K562 (cell line): Measurements from ENCODE around the gene SPATA33. TPM values are rescaled to one million over a fixed set of nuclear protein-coding genes. Genes with fewer than 3 reads are reported as not detected.
A peak's percentile ranks its signal among the peaks of the same experiment; 100 is the strongest.

ENCODE experiments used
- CHD2 ChIP-seq: IDR thresholded peaks from 2 replicates; pipeline ENCODE4 v1.6.1; 2011; ENCODE audit warnings: low read depth, low read length
- CSDE1 ChIP-seq, 2 experiments: fragments of 450-650 bp; IDR thresholded peaks; 2 replicates each; pipeline ENCODE4 v1.6.1; 2016; ENCODE audit warnings: mild to moderate bottlenecking in 1 of 2
- KAT8 ChIP-seq: fragments of 450-650 bp; IDR thresholded peaks from 2 replicates; pipeline ENCODE4 v1.6.1; 2016; ENCODE audit warnings: low read depth, mild to moderate bottlenecking
- LARP7 ChIP-seq: fragments of 450-650 bp; IDR thresholded peaks from 2 replicates; pipeline ENCODE4 v1.6.1; 2016
- NCOR1 ChIP-seq: fragments of 450-650 bp; IDR thresholded peaks from 2 replicates; pipeline ENCODE4 v1.6.1; 2016; ENCODE audit warnings: mild to moderate bottlenecking, moderate library complexity
- NUFIP1 ChIP-seq: fragments of 450-650 bp; IDR thresholded peaks from 2 replicates; pipeline ENCODE4 v1.6.1; 2018; ENCODE audit not compliant: partially characterized antibody
- RBM17 ChIP-seq: fragments of 200-400 bp; formaldehyde crosslinking; IDR thresholded peaks from 2 replicates; pipeline ENCODE4 v1.6.1; 2017; ENCODE audit warnings: low read depth, mild to moderate bottlenecking, low read length, borderline replicate concordance
- SUPT5H ChIP-seq: fragments of 450-650 bp; IDR thresholded peaks from 2 replicates; pipeline ENCODE4 v1.6.1; 2016
- XRCC3 ChIP-seq: fragments of 450-650 bp; IDR thresholded peaks from 2 replicates; pipeline ENCODE4 v1.6.1; 2017; ENCODE audit warnings: mild to moderate bottlenecking, moderate library complexity
- ZC3H8 ChIP-seq: fragments of 450-650 bp; IDR thresholded peaks from 2 replicates; pipeline ENCODE4 v1.6.1; 2017
- ZNF668 ChIP-seq: fragments of 250-450 bp; sonication (Bioruptor Pico); IDR thresholded peaks from 2 replicates; pipeline ENCODE4 v1.8.0; 2022; ENCODE audit warnings: mild to moderate bottlenecking, inconsistent platforms
- ZNF75A ChIP-seq: fragments of 450-650 bp; formaldehyde crosslinking; IDR thresholded peaks from 2 replicates; pipeline ENCODE4 v1.4.0; 2020; ENCODE audit warnings: mild to moderate bottlenecking
- polyA plus RNA-seq, 8 experiments: library from polyadenylated mRNA; depleted of rRNA in 4 of 8; stranded (reverse) in 5 of 8; unstranded in 3 of 8; fragments of >200 nt; fragmentation: Nextera tagmentation in 2 of 8; fragmentation: Illumina TruSeq in 1 of 8; extraction: Ambion mirVana in 2 of 8; extraction: Trizol in 1 of 8; gene quantifications; 2 replicates each; pipeline versions ENCODE4 v1.2.1 to v1.2.3, GENCODE V29; 2011 to 2014; ENCODE audit warnings: inconsistent platforms in 1 of 8, missing spikeins in 1 of 8
- total RNA-seq, 7 experiments: library from RNA; depleted of rRNA in 6 of 7; stranded (reverse); fragments of >200 nt in 6 of 7; fragmentation: Illumina TruSeq in 2 of 7; extraction: Trizol in 2 of 7; gene quantifications; 2 replicates each; pipeline versions ENCODE4 v1.2.1 to v1.2.3, GENCODE V29; 2011 to 2021; ENCODE audit warnings: low replicate concordance in 1 of 7
- TF ChIP-seq, protein P1 (sequence below): sonication (generic); formaldehyde crosslinking; IDR thresholded peaks from 2 replicates; pipeline ENCODE4 v1.8.1; 2022; ENCODE audit warnings: missing genetic modification reagents
- TF ChIP-seq, protein P2 (sequence below): sonication (generic); formaldehyde crosslinking; IDR thresholded peaks from 2 replicates; pipeline ENCODE4 v1.4.0; 2020; ENCODE audit warnings: mild to moderate bottlenecking, missing genetic modification reagents
- TF ChIP-seq, protein P3 (sequence below), 2 experiments: fragments of 450-650 bp in 1 of 2; sonication (generic) in 1 of 2; formaldehyde crosslinking; conservative IDR thresholded peaks; 2 replicates each; pipeline versions ENCODE4 v1.4.0 to v1.8.1; 2020 to 2022; ENCODE audit warnings: mild to moderate bottlenecking in 1 of 2, missing genetic modification reagents in 1 of 2
- TF ChIP-seq, protein P4 (sequence below): fragments of 250-450 bp; sonication (Bioruptor Pico); IDR thresholded peaks from 2 replicates; pipeline ENCODE4 v1.8.0; 2021; ENCODE audit warnings: borderline replicate concordance, mild to moderate bottlenecking, moderate library complexity; ENCODE audit not compliant: poor library complexity, severe bottlenecking
- TF ChIP-seq, protein P5 (sequence below): fragments of 250-450 bp; sonication (Bioruptor Pico); IDR thresholded peaks from 2 replicates; pipeline ENCODE4 v1.5.1; 2021; ENCODE audit warnings: mild to moderate bottlenecking
- TF ChIP-seq, protein P6 (sequence below): fragments of 200-800 bp; sonication (Bioruptor generic); IDR thresholded peaks from 2 replicates; pipeline ENCODE4 v1.6.1; 2016; ENCODE audit warnings: missing genetic modification characterization, missing compliant biosample characterization

The SPATA33 gene
- total and polyA plus RNA-seq, 9 of the 15 experiments (the other 6 are each of a cell fraction or from before 2014, with no cell fraction given), result 4.0 to 20.0 (median 11.8) TPM

DNA sequence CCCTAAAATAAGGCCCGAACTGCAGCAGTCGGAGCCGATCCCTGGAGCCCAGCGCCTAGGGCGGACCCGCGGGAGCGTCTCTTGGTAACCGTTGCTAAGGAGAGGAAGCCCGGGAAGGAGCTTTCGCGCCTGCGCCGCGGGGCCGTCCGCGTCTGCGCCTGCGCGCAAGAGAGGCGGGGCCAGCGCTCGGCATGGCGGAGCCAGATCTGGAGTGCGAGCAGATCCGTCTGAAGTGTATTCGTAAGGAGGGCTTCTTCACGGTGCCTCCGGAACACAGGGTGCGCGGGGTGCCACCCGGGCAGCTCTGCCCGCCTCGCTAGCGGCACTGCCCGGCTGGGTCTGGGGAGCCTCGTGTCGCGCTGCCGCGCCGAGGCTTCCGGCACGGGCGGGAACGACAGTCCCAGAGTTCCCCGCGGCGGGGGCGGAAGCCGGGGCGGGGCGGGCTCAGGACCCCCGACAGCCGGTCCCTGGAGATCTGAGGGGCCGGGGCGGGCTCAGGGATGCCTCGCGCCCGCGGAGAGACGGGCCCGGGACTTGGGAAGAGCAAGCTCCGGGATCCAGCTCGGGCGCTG lies 29.0 kb downstream of the SPATA33 start, which contains the start of gene CDK10 (continued):
- TF ChIP-seq CSDE1 (IDR thresholded peaks at IDR 0.05), result peak in 1 of 2 experiments; percentile 92; a peak in 2 of 4 replicates
- TF ChIP-seq ZNF75A, result no peak
- TF ChIP-seq, protein P1, sequence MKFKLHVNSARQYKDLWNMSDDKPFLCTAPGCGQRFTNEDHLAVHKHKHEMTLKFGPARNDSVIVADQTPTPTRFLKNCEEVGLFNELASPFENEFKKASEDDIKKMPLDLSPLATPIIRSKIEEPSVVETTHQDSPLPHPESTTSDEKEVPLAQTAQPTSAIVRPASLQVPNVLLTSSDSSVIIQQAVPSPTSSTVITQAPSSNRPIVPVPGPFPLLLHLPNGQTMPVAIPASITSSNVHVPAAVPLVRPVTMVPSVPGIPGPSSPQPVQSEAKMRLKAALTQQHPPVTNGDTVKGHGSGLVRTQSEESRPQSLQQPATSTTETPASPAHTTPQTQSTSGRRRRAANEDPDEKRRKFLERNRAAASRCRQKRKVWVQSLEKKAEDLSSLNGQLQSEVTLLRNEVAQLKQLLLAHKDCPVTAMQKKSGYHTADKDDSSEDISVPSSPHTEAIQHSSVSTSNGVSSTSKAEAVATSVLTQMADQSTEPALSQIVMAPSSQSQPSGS (CRISPR knock-in tag), result no peak
- no peak for TF ChIP-seq NUFIP1
- TF ChIP-seq, protein P2, sequence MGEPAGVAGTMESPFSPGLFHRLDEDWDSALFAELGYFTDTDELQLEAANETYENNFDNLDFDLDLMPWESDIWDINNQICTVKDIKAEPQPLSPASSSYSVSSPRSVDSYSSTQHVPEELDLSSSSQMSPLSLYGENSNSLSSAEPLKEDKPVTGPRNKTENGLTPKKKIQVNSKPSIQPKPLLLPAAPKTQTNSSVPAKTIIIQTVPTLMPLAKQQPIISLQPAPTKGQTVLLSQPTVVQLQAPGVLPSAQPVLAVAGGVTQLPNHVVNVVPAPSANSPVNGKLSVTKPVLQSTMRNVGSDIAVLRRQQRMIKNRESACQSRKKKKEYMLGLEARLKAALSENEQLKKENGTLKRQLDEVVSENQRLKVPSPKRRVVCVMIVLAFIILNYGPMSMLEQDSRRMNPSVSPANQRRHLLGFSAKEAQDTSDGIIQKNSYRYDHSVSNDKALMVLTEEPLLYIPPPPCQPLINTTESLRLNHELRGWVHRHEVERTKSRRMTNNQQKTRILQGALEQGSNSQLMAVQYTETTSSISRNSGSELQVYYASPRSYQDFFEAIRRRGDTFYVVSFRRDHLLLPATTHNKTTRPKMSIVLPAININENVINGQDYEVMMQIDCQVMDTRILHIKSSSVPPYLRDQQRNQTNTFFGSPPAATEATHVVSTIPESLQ (CRISPR knock-in tag), result peak; percentile 66; the same call in 1 of the 2 replicates
- no peak for TF ChIP-seq ZC3H8
- TF ChIP-seq XRCC3, result no peak
- TF ChIP-seq, protein P3, sequence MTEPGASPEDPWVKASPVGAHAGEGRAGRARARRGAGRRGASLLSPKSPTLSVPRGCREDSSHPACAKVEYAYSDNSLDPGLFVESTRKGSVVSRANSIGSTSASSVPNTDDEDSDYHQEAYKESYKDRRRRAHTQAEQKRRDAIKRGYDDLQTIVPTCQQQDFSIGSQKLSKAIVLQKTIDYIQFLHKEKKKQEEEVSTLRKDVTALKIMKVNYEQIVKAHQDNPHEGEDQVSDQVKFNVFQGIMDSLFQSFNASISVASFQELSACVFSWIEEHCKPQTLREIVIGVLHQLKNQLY (CRISPR knock-in tag; conservative IDR thresholded peaks at IDR 0.05), result no peak
- TF ChIP-seq, protein P4, sequence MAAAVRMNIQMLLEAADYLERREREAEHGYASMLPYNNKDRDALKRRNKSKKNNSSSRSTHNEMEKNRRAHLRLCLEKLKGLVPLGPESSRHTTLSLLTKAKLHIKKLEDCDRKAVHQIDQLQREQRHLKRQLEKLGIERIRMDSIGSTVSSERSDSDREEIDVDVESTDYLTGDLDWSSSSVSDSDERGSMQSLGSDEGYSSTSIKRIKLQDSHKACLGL (CRISPR knock-in tag), result peak; percentile 76
- TF ChIP-seq RBM17, result no peak
- peak; percentile 94 for TF ChIP-seq SUPT5H
- no peak for TF ChIP-seq LARP7
- TF ChIP-seq NCOR1, result no peak
- no peak for TF ChIP-seq ZNF668 (CRISPR knock-in tag)
- no peak for TF ChIP-seq KAT8
- TF ChIP-seq, protein P5, sequence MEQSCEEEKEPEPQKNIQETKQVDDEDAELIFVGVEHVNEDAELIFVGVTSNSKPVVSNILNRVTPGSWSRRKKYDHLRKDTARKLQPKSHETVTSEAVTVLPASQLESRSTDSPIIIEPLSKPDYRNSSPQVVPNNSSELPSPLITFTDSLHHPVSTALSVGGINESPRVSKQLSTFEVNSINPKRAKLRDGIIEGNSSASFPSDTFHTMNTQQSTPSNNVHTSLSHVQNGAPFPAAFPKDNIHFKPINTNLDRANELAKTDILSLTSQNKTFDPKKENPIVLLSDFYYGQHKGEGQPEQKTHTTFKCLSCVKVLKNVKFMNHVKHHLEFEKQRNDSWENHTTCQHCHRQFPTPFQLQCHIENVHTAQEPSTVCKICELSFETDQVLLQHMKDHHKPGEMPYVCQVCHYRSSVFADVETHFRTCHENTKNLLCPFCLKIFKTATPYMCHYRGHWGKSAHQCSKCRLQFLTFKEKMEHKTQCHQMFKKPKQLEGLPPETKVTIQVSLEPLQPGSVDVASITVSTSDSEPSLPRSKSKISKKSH, result no peak
- TF ChIP-seq, protein P6, sequence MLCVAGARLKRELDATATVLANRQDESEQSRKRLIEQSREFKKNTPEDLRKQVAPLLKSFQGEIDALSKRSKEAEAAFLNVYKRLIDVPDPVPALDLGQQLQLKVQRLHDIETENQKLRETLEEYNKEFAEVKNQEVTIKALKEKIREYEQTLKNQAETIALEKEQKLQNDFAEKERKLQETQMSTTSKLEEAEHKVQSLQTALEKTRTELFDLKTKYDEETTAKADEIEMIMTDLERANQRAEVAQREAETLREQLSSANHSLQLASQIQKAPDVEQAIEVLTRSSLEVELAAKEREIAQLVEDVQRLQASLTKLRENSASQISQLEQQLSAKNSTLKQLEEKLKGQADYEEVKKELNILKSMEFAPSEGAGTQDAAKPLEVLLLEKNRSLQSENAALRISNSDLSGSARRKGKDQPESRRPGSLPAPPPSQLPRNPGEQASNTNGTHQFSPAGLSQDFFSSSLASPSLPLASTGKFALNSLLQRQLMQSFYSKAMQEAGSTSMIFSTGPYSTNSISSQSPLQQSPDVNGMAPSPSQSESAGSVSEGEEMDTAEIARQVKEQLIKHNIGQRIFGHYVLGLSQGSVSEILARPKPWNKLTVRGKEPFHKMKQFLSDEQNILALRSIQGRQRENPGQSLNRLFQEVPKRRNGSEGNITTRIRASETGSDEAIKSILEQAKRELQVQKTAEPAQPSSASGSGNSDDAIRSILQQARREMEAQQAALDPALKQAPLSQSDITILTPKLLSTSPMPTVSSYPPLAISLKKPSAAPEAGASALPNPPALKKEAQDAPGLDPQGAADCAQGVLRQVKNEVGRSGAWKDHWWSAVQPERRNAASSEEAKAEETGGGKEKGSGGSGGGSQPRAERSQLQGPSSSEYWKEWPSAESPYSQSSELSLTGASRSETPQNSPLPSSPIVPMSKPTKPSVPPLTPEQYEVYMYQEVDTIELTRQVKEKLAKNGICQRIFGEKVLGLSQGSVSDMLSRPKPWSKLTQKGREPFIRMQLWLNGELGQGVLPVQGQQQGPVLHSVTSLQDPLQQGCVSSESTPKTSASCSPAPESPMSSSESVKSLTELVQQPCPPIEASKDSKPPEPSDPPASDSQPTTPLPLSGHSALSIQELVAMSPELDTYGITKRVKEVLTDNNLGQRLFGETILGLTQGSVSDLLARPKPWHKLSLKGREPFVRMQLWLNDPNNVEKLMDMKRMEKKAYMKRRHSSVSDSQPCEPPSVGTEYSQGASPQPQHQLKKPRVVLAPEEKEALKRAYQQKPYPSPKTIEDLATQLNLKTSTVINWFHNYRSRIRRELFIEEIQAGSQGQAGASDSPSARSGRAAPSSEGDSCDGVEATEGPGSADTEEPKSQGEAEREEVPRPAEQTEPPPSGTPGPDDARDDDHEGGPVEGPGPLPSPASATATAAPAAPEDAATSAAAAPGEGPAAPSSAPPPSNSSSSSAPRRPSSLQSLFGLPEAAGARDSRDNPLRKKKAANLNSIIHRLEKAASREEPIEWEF, result no peak
- no peak for TF ChIP-seq CHD2
